Measurements from ENCODE around the gene ULK4. TPM values are rescaled to one million over a fixed set of nuclear protein-coding genes. Genes with fewer than 3 reads are reported as not detected.
A peak's percentile ranks its signal among the peaks of the same experiment; 100 is the strongest.

Gene ULK4
- total and polyA plus RNA-seq, 9 of the 15 experiments (the other 6 are each of a cell fraction or from before 2014, with no cell fraction given): 3.0 to 5.9 (median 3.5) TPM

DNA sequence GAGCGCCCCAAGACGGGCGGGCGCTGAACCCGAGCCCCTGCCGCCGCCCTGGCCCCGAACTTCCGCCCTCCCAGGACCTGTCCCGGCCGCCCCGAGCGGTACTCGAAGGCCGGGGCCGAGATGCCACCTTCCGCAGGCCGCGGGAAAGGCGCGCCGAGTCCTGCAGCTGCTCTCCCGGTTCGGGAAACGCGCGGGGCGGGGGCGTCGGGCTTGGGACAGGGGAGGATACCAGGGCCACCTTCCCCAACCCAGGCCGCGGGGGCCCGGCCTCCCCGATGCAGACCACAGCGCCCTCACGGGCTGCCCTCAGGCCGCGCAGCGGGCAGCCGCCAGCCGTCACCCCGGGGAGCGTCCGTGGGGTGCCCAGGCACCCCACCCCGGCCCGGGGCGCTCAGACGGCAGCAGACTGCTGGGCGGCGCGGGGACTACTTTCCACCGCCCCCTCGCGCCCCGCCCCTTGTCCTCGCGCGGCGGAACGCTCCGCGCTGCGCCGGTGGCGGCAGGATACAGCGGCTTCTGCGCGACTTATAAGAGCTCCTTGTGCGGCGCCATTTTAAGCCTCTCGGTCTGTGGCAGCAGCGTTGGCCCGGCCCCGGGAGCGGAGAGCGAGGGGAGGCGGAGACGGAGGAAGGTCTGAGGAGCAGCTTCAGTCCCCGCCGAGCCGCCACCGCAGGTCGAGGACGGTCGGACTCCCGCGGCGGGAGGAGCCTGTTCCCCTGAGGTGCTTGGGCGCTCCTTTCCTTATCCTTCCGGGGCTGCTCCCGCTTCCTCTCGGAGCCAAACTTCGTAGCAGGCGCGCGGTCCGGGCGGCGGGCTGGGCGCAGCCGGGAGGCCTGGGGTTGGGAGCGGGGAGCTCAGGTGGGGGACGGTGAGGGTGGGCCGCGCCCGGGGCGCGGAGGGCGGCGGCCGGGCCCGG lies 762.7 kb downstream of the ULK4 start, which contains the start of gene CTNNB1 (continued):
- TF ChIP-seq KDM5B (IDR thresholded peaks at IDR 0.05; ENCODE audit: insufficient replicate concordance, low read depth, low read length): peak; percentile 99
- TF ChIP-seq, protein P1, sequence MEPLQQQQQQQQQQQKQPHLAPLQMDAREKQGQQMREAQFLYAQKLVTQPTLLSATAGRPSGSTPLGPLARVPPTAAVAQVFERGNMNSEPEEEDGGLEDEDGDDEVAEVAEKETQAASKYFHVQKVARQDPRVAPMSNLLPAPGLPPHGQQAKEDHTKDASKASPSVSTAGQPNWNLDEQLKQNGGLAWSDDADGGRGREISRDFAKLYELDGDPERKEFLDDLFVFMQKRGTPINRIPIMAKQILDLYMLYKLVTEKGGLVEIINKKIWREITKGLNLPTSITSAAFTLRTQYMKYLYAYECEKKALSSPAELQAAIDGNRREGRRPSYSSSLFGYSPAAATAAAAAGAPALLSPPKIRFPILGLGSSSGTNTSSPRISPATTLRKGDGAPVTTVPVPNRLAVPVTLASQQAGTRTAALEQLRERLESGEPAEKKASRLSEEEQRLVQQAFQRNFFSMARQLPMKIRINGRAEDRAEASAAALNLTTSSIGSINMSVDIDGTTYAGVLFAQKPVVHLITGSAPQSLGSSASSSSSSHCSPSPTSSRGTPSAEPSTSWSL (CRISPR knock-in tag; IDR thresholded peaks at IDR 0.05; ENCODE audit: borderline replicate concordance): no peak
- TF ChIP-seq CHD2 (IDR thresholded peaks at IDR 0.05; ENCODE audit: low read depth, low read length): peak; percentile 94
- TF ChIP-seq RAD21 (CRISPR knock-in tag; conservative IDR thresholded peaks at IDR 0.05 in 1 of 2, IDR thresholded peaks at IDR 0.05 in 1 of 2): peak; percentile 22 to 30; a peak in 2 of 4 replicates
- TF ChIP-seq BMI1 (IDR thresholded peaks at IDR 0.05; ENCODE audit: low read length): peak; percentile 73
- TF ChIP-seq, protein P2, sequence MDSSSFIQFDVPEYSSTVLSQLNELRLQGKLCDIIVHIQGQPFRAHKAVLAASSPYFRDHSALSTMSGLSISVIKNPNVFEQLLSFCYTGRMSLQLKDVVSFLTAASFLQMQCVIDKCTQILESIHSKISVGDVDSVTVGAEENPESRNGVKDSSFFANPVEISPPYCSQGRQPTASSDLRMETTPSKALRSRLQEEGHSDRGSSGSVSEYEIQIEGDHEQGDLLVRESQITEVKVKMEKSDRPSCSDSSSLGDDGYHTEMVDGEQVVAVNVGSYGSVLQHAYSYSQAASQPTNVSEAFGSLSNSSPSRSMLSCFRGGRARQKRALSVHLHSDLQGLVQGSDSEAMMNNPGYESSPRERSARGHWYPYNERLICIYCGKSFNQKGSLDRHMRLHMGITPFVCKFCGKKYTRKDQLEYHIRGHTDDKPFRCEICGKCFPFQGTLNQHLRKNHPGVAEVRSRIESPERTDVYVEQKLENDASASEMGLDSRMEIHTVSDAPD (CRISPR knock-in tag; IDR thresholded peaks at IDR 0.05): no peak
- TF ChIP-seq, protein P3, sequence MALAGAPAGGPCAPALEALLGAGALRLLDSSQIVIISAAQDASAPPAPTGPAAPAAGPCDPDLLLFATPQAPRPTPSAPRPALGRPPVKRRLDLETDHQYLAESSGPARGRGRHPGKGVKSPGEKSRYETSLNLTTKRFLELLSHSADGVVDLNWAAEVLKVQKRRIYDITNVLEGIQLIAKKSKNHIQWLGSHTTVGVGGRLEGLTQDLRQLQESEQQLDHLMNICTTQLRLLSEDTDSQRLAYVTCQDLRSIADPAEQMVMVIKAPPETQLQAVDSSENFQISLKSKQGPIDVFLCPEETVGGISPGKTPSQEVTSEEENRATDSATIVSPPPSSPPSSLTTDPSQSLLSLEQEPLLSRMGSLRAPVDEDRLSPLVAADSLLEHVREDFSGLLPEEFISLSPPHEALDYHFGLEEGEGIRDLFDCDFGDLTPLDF (CRISPR knock-in tag; IDR thresholded peaks at IDR 0.05): peak; percentile 89
- TF ChIP-seq BRD4 (IDR thresholded peaks at IDR 0.05): 0 out of 2 replicates have a peak, but pooled peaks have one; percentile 43
- TF ChIP-seq SMARCE1 (IDR thresholded peaks at IDR 0.05): 0 out of 2 replicates have a peak, but pooled peaks have one; percentile 14
- TF ChIP-seq JUNB (CRISPR knock-in tag; conservative IDR thresholded peaks at IDR 0.05): no peak
- TF ChIP-seq SMAD4 (CRISPR knock-in tag; conservative IDR thresholded peaks at IDR 0.05): peak; percentile 97
- no peak for TF ChIP-seq MCM2 (IDR thresholded peaks at IDR 0.05; ENCODE audit: low read depth)
- peak; percentile 83 for TF ChIP-seq RNF2 (IDR thresholded peaks at IDR 0.05)
- peak; percentile 93 for TF ChIP-seq KDM2B (CRISPR knock-in tag; IDR thresholded peaks at IDR 0.05)
- TF ChIP-seq, protein P4, sequence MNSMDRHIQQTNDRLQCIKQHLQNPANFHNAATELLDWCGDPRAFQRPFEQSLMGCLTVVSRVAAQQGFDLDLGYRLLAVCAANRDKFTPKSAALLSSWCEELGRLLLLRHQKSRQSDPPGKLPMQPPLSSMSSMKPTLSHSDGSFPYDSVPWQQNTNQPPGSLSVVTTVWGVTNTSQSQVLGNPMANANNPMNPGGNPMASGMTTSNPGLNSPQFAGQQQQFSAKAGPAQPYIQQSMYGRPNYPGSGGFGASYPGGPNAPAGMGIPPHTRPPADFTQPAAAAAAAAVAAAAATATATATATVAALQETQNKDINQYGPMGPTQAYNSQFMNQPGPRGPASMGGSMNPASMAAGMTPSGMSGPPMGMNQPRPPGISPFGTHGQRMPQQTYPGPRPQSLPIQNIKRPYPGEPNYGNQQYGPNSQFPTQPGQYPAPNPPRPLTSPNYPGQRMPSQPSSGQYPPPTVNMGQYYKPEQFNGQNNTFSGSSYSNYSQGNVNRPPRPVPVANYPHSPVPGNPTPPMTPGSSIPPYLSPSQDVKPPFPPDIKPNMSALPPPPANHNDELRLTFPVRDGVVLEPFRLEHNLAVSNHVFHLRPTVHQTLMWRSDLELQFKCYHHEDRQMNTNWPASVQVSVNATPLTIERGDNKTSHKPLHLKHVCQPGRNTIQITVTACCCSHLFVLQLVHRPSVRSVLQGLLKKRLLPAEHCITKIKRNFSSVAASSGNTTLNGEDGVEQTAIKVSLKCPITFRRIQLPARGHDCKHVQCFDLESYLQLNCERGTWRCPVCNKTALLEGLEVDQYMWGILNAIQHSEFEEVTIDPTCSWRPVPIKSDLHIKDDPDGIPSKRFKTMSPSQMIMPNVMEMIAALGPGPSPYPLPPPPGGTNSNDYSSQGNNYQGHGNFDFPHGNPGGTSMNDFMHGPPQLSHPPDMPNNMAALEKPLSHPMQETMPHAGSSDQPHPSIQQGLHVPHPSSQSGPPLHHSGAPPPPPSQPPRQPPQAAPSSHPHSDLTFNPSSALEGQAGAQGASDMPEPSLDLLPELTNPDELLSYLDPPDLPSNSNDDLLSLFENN (IDR thresholded peaks at IDR 0.05; ENCODE audit: low read depth in 2 of 2, low read length in 2 of 2): peak in 1 of 2 experiments; percentile 82; a peak in 1 of 4 replicates
- no peak for TF ChIP-seq MAFK (IDR thresholded peaks at IDR 0.05; ENCODE audit: low read length)
- no peak for TF ChIP-seq RAD51 (IDR thresholded peaks at IDR 0.05; ENCODE audit: borderline replicate concordance, low read depth)
- no peak for TF ChIP-seq ETS2 (tag; IDR thresholded peaks at IDR 0.05; ENCODE audit: borderline replicate concordance, poor library complexity, severe bottlenecking)

Measured in K562 (cell line).